Smooth muscle cell (in vitro differentiated cells): ENCODE measurements around the gene MEIS3. TPM values are rescaled to one million over a fixed set of nuclear protein-coding genes. Genes with fewer than 3 reads are reported as not detected.
"Not testable (repeated sequence)": the region's sequence is repeated elsewhere in the genome, so short reads cannot be mapped to it uniquely, and the experiment has no call there.

Experiments
- DNase-seq: peaks from one replicate; lab custom pipeline; 2025; ENCODE audit not compliant: unreplicated experiment; lab: John Stamatoyannopoulos, UW
- H2AFZ ChIP-seq: fragments of 200-600 bp; sonication (generic); 2 replicates; pipeline ENCODE4 v1.6.0; 2016; ENCODE audit warnings: antibody characterized with exemption, low read depth, mild to moderate bottlenecking
- H3F3A ChIP-seq: fragments of 200-600 bp; sonication (generic); 2 replicates; pipeline ENCODE4 v1.6.0; 2017; ENCODE audit warnings: antibody characterized with exemption, low read depth
- H3K27ac ChIP-seq: fragments of 200-600 bp; sonication (generic); 2 replicates; pipeline ENCODE4 v1.5.1; 2016; ENCODE audit warnings: low read depth, mild to moderate bottlenecking
- H3K27me3 ChIP-seq: fragments of 200-600 bp; sonication (generic); 2 replicates; pipeline ENCODE4 v1.6.1; 2016; ENCODE audit warnings: low read depth, mild to moderate bottlenecking
- H3K36me3 ChIP-seq: fragments of 200-600 bp; sonication (generic); 2 replicates; pipeline ENCODE4 v1.5.1; 2016; ENCODE audit warnings: low read depth
- H3K4me1 ChIP-seq: fragments of 200-600 bp; sonication (generic); 2 replicates; pipeline ENCODE4 v1.5.1; 2016; ENCODE audit warnings: low read depth
- H3K4me2 ChIP-seq: fragments of 200-600 bp; sonication (generic); 2 replicates; pipeline ENCODE4 v1.6.0; 2016; ENCODE audit warnings: mild to moderate bottlenecking
- H3K4me3 ChIP-seq: fragments of 200-600 bp; sonication (generic); 2 replicates; pipeline ENCODE4 v1.5.1; 2016; ENCODE audit warnings: mild to moderate bottlenecking
- H3K79me2 ChIP-seq: fragments of 200-600 bp; sonication (generic); 2 replicates; pipeline ENCODE4 v1.6.0; 2016; ENCODE audit warnings: low read depth, mild to moderate bottlenecking
- H3K9ac ChIP-seq: fragments of 200-600 bp; sonication (generic); 2 replicates; pipeline ENCODE4 v1.6.0; 2016; ENCODE audit warnings: low read depth
- H3K9me3 ChIP-seq: fragments of 200-600 bp; sonication (generic); replicated peaks from 2 replicates; pipeline ENCODE4 v1.5.1; 2016; ENCODE audit warnings: low read depth
- H4K20me1 ChIP-seq: fragments of 200-600 bp; sonication (generic); 2 replicates; pipeline ENCODE4 v1.6.0; 2016; ENCODE audit warnings: low read depth
- CTCF ChIP-seq: fragments of 200-600 bp; sonication (generic); IDR thresholded peaks from 2 replicates; pipeline ENCODE4 v1.5.1; 2017; ENCODE audit warnings: borderline replicate concordance, mild to moderate bottlenecking, antibody characterized with exemption; ENCODE audit not compliant: insufficient read depth, poor library complexity, severe bottlenecking
- WGBS: methylation state at CpG from one replicate; pipeline ENCODE4 v1.1.7; 2016; ENCODE audit warnings: low lambda C conversion rate; 5-methylcytosine and 5-hydroxymethylcytosine counted together
- polyA plus RNA-seq: library from polyadenylated mRNA; unstranded; fragments of >200 nt; fragmentation: Nextera tagmentation; extraction: Ambion mirVana; gene quantifications from 2 replicates; pipeline ENCODE4 v1.2.1, GENCODE V29; 2016
- total RNA-seq: library from RNA; depleted of rRNA; stranded (reverse); fragments of >200 nt; gene quantifications from 2 replicates; pipeline ENCODE4 v1.2.3, GENCODE V29; 2014

MEIS3 gene
- total and polyA plus RNA-seq, 2 experiments from 2014 or later = 59.0 to 141 TPM

- WGBS = 48% methylated on average over 15 of the region's 15 CpGs
- Histone ChIP-seq H3K36me3 (no peaks in the 10 kb centered on the region), H3K9me3 (no peaks in the 10 kb centered on the region), H3K4me3 (no peak overlapping the region), H3K27me3 (no peaks in the 10 kb centered on the region), H3K4me2 (no peak overlapping the region), H2AFZ (no peak overlapping the region), H3K79me2 (no peaks in the 10 kb centered on the region), H3F3A (no peaks in the 10 kb centered on the region), H3K4me1 (no peaks in the 10 kb centered on the region), H3K9ac (no peak overlapping the region), H3K27ac (no peak overlapping the region), H4K20me1 (no peaks in the 10 kb centered on the region)
- peak; percentile 28 for DNase-seq
- peak; percentile 91 for TF ChIP-seq CTCF
Measured at GRCh38 chr19:47391510-47392223, 27.7 kb downstream of the MEIS3 start.

- 90% methylated on average over 20 of the region's 20 CpGs for WGBS
Measured at GRCh38 chr19:47390533-47391488, 28.5 kb downstream of the MEIS3 start.

GRCh38 chr19:47389150-47389556, 30.2 kb downstream of the MEIS3 start:
- Histone ChIP-seq H3K79me2 (no peaks in the 10 kb centered on the region), H3K27me3 (no peaks in the 10 kb centered on the region), H3K27ac (no peak overlapping the region), H3K36me3 (no peaks in the 10 kb centered on the region), H2AFZ (no peak overlapping the region), H3K9ac (no peak overlapping the region), H3K4me1 (no peaks in the 10 kb centered on the region), H4K20me1 (no peaks in the 10 kb centered on the region), H3K9me3 (no peaks in the 10 kb centered on the region), H3K4me2 (no peak overlapping the region), H3F3A (no peaks in the 10 kb centered on the region), H3K4me3 (no peak overlapping the region)
- DNase-seq = no peak
- WGBS = 80% methylated on average over 9 of the region's 9 CpGs
- no peak for TF ChIP-seq CTCF

More at GRCh38 chr19:47390533-47391488, 28.5 kb downstream of the MEIS3 start:
- no peak for DNase-seq
- Histone ChIP-seq H3K27me3 (no peaks in the 10 kb centered on the region), H3K4me2 (no peak overlapping the region), H3F3A (no peaks in the 10 kb centered on the region), H3K79me2 (no peaks in the 10 kb centered on the region), H4K20me1 (no peaks in the 10 kb centered on the region), H3K4me1 (no peaks in the 10 kb centered on the region), H3K9ac (no peak overlapping the region), H3K9me3 (no peaks in the 10 kb centered on the region), H3K36me3 (no peaks in the 10 kb centered on the region), H3K4me3 (no peak overlapping the region), H2AFZ (no peak overlapping the region), H3K27ac (no peak overlapping the region)
- TF ChIP-seq CTCF = no peak

GRCh38 chr19:47388721-47389120, 30.6 kb downstream of the MEIS3 start:
- H3K27me3 ChIP-seq, H3K9me3 ChIP-seq, H3K36me3 ChIP-seq, DNase-seq, H3K27ac ChIP-seq, H3K4me3 ChIP-seq, H3F3A ChIP-seq, H4K20me1 ChIP-seq, H3K79me2 ChIP-seq, H3K4me1 ChIP-seq, H3K9ac ChIP-seq, H2AFZ ChIP-seq, H3K4me2 ChIP-seq: not testable (repeated sequence)
- 98% methylated on average over 5 of the region's 5 CpGs for WGBS

- not testable (repeated sequence) for H3K27ac ChIP-seq, H3K4me1 ChIP-seq, H3F3A ChIP-seq, H3K36me3 ChIP-seq, H4K20me1 ChIP-seq, H3K9ac ChIP-seq, H3K4me3 ChIP-seq, H3K79me2 ChIP-seq, H2AFZ ChIP-seq, H3K9me3 ChIP-seq, DNase-seq, H3K4me2 ChIP-seq, H3K27me3 ChIP-seq
- 94% methylated on average over 3 of the region's 3 CpGs for WGBS
Measured at GRCh38 chr19:47387623-47388022, 31.7 kb downstream of the MEIS3 start.

GRCh38 chr19:47386582-47386981, 32.7 kb downstream of the MEIS3 start:
- H3K27me3 ChIP-seq, H3K4me1 ChIP-seq, H3F3A ChIP-seq, H3K27ac ChIP-seq, H3K4me2 ChIP-seq, H3K9ac ChIP-seq, H4K20me1 ChIP-seq, H3K9me3 ChIP-seq, H3K79me2 ChIP-seq, H3K4me3 ChIP-seq, DNase-seq, H2AFZ ChIP-seq, H3K36me3 ChIP-seq: not testable (repeated sequence)
- 95% methylated on average over 12 of the region's 12 CpGs for WGBS
